H1 (cell line): Measurements from ENCODE around the gene SLC23A2. TPM values are rescaled to one million over a fixed set of nuclear protein-coding genes. Genes with fewer than 3 reads are reported as not detected.

Source experiments
- CTCF ChIA-PET: fragments of 300-600 bp; sonication (Branson Sonifier 250); formaldehyde crosslinking; loops from one replicate; lab custom pipeline; 2021; ENCODE audit not compliant: partially characterized antibody; lab: Charles Lee
- POLR2A ChIA-PET: fragments of 300-600 bp; sonication (Branson Sonifier 250); formaldehyde crosslinking; loops from one replicate; lab custom pipeline; 2021; ENCODE audit warnings: inconsistent platforms; ENCODE audit not compliant: partially characterized antibody; lab: Charles Lee
- DNase-seq, 2 experiments: peaks; one replicate each; pipeline versions ENCODE4 v3.0.0 to v3.0.0-alpha.2; 2010 to 2022; ENCODE audit warnings: low spot score in 2 of 2, low read depth in 1 of 2, mixed read lengths in 1 of 2
- FAIRE-seq: peaks from 2 replicates; lab custom pipeline; 2011; peaks lifted over from hg19 to GRCh38; lab: Jason Lieb, UNC
- H2AFZ ChIP-seq: 2 replicates; pipeline ENCODE4 v1.8.1; 2012; ENCODE audit warnings: low read length, inconsistent platforms
- H2AK5ac ChIP-seq: 2 replicates; pipeline ENCODE4 v1.6.1; 2013; ENCODE audit warnings: low read depth, low read length
- H2BK120ac ChIP-seq: replicated peaks from 2 replicates; pipeline ENCODE3; 2013; ENCODE audit warnings: low read depth, low read length, inconsistent platforms
- H2BK12ac ChIP-seq: 2 replicates; pipeline ENCODE4 v1.6.1; 2013; ENCODE audit warnings: low read depth, low read length
- H2BK15ac ChIP-seq: 2 replicates; pipeline ENCODE4 v1.6.1; 2013; ENCODE audit warnings: low read length
- H2BK20ac ChIP-seq: 2 replicates; pipeline ENCODE4 v1.6.1; 2013; ENCODE audit warnings: low read length
- H2BK5ac ChIP-seq: 2 replicates; pipeline ENCODE4 v1.6.1; 2013; ENCODE audit warnings: low read depth, low read length
- H3K14ac ChIP-seq: 2 replicates; pipeline ENCODE4 v1.6.1; 2013; ENCODE audit warnings: inconsistent platforms; ENCODE audit not compliant: insufficient read length
- H3K18ac ChIP-seq: 2 replicates; pipeline ENCODE4 v1.6.1; 2013; ENCODE audit warnings: low read length; ENCODE audit errors: extremely low read depth
- H3K23ac ChIP-seq: 2 replicates; pipeline ENCODE4 v1.6.1; 2013; ENCODE audit warnings: inconsistent platforms; ENCODE audit not compliant: insufficient read length
- H3K23me2 ChIP-seq: 2 replicates; pipeline ENCODE4 v1.6.1; 2013; ENCODE audit warnings: low read depth, low read length
- H3K27ac ChIP-seq: 2 replicates; pipeline ENCODE4 v1.6.1; 2011; ENCODE audit warnings: low read depth, low read length, inconsistent platforms
- H3K27me3 ChIP-seq, 4 experiments: replicated peaks in 1 of 4; 1 replicate in 1 of 4; 2 replicates in 3 of 4; pipeline versions ENCODE4 v1.6.1 to v1.8.1; 2011 to 2013; ENCODE audit warnings: low read length in 3 of 4, mild to moderate bottlenecking in 3 of 4, inconsistent platforms in 2 of 4, mixed read lengths in 2 of 4, moderate library complexity in 1 of 4; ENCODE audit not compliant: control insufficient read depth in 3 of 4, insufficient read depth in 3 of 4; ENCODE audit errors: extremely low read depth in 1 of 4
- H3K36me3 ChIP-seq, 4 experiments: 2 replicates each; pipeline versions ENCODE4 v1.6.1 to v1.8.1; 2011 to 2013; ENCODE audit warnings: mild to moderate bottlenecking in 4 of 4, low read length in 3 of 4, moderate library complexity in 2 of 4, control low read depth in 1 of 4, inconsistent platforms in 1 of 4; ENCODE audit not compliant: insufficient read depth in 4 of 4, control insufficient read depth in 2 of 4
- H3K4ac ChIP-seq: replicated peaks from 2 replicates; pipeline ENCODE3; 2013; ENCODE audit warnings: low read length, low read depth, mixed read lengths, inconsistent platforms; ENCODE audit not compliant: insufficient read length
- H3K4me1 ChIP-seq, 4 experiments: replicated peaks in 1 of 4; 1 replicate in 1 of 4; 2 replicates in 3 of 4; pipeline versions ENCODE4 v1.6.1 to v1.8.1; 2011 to 2013; ENCODE audit warnings: low read length in 3 of 4, inconsistent platforms in 2 of 4, mixed read lengths in 1 of 4; ENCODE audit not compliant: insufficient read depth in 4 of 4, control insufficient read depth in 3 of 4
- H3K4me2 ChIP-seq, 2 experiments: 2 replicates each; pipeline versions ENCODE4 v1.6.1 to v1.8.1; 2011 to 2013; ENCODE audit warnings: low read depth in 2 of 2, low read length in 2 of 2, control low read depth in 1 of 2, inconsistent platforms in 1 of 2, mild to moderate bottlenecking in 1 of 2; ENCODE audit not compliant: insufficient read depth in 1 of 2
- H3K4me3 ChIP-seq, 4 experiments: fragments of 200-600, 300-600 bp in 1 of 4; sonication (generic), shearing (Covaris generic), sonication (Bioruptor Twin) in 1 of 4; 2 replicates each; pipeline versions ENCODE4 v1.5.1 to v1.8.1; 2011 to 2016; ENCODE audit warnings: low read length in 4 of 4, low read depth in 3 of 4, control low read depth in 2 of 4, inconsistent platforms in 2 of 4, mild to moderate bottlenecking in 2 of 4, mixed read lengths in 1 of 4, moderate library complexity in 1 of 4; ENCODE audit not compliant: insufficient read depth in 2 of 4; ENCODE audit errors: extremely low read depth in 1 of 4
- H3K56ac ChIP-seq: replicated peaks from 2 replicates; pipeline ENCODE3; 2013; ENCODE audit warnings: low read depth, mild to moderate bottlenecking, mixed read lengths, low read length, inconsistent platforms; ENCODE audit not compliant: insufficient read length
- H3K79me1 ChIP-seq: 2 replicates; pipeline ENCODE4 v1.6.1; 2013; ENCODE audit warnings: low read depth, low read length, control low read depth
- H3K79me2 ChIP-seq, 2 experiments: 2 replicates each; pipeline versions ENCODE4 v1.6.1 to v1.8.1; 2012 to 2013; ENCODE audit warnings: low read length in 2 of 2, mild to moderate bottlenecking in 2 of 2, inconsistent platforms in 1 of 2; ENCODE audit not compliant: insufficient read depth in 2 of 2, control insufficient read depth in 1 of 2
- H3K9ac ChIP-seq, 4 experiments: replicated peaks in 1 of 4; 1 replicate in 1 of 4; 2 replicates in 3 of 4; pipeline versions ENCODE4 v1.6.1 to v1.8.1; 2011 to 2013; ENCODE audit warnings: low read depth in 3 of 4, low read length in 3 of 4, control low read depth in 2 of 4, mild to moderate bottlenecking in 2 of 4, moderate library complexity in 2 of 4, inconsistent platforms in 1 of 4; ENCODE audit errors: extremely low read depth in 1 of 4
- H3K9me3 ChIP-seq, 2 experiments: 2 replicates each; pipeline versions ENCODE4 v1.6.1 to v1.8.1; 2012 to 2013; ENCODE audit warnings: mild to moderate bottlenecking in 2 of 2, moderate library complexity in 2 of 2, control low read depth in 1 of 2, inconsistent platforms in 1 of 2, low read depth in 1 of 2, low read length in 1 of 2, mixed read lengths in 1 of 2; ENCODE audit not compliant: insufficient read depth in 2 of 2
- H4K20me1 ChIP-seq, 2 experiments: replicated peaks in 1 of 2; 2 replicates each; pipeline versions ENCODE3 to v1.8.1; 2011 to 2013; ENCODE audit warnings: inconsistent platforms in 2 of 2, low read length in 2 of 2, mild to moderate bottlenecking in 1 of 2; ENCODE audit not compliant: insufficient read depth in 2 of 2, control insufficient read depth in 1 of 2
- H4K5ac ChIP-seq: 2 replicates; pipeline ENCODE4 v1.6.1; 2013; ENCODE audit warnings: low read length, low read depth, mixed read lengths, inconsistent platforms; ENCODE audit not compliant: insufficient read length
- H4K8ac ChIP-seq: 2 replicates; pipeline ENCODE4 v1.8.0; 2013; ENCODE audit warnings: mild to moderate bottlenecking, moderate library complexity, low read length, inconsistent platforms; ENCODE audit not compliant: insufficient read depth; ENCODE audit errors: extremely low read depth
- H4K91ac ChIP-seq: replicated peaks from 2 replicates; pipeline ENCODE3; 2013; ENCODE audit warnings: low read length, mixed read lengths, inconsistent platforms; ENCODE audit not compliant: insufficient read length
- BCL11A ChIP-seq, 2 experiments: IDR thresholded peaks; one replicate each; pipeline ENCODE4 v1.6.1; 2011; ENCODE audit warnings: low read depth in 2 of 2, low read length in 2 of 2, mild to moderate bottlenecking in 2 of 2
- CBX5 ChIP-seq: fragments of 300-800, 300-1000 bp; sonication (generic); IDR thresholded peaks from 2 replicates; pipeline ENCODE4 v1.7.1; 2016; ENCODE audit warnings: antibody characterized with exemption, low read length, low read depth
- CTBP2 ChIP-seq: IDR thresholded peaks from 2 replicates; pipeline ENCODE4 v1.7.0; 2011; ENCODE audit warnings: borderline replicate concordance, mild to moderate bottlenecking, moderate library complexity, mixed read lengths, low read length; ENCODE audit not compliant: insufficient read depth, insufficient read length
- EP300 ChIP-seq, 2 experiments: IDR thresholded peaks; 1 replicate in 1 of 2; 2 replicates in 1 of 2; pipeline ENCODE4 v1.6.1; 2011 to 2012; ENCODE audit warnings: low read depth in 2 of 2, low read length in 2 of 2, mild to moderate bottlenecking in 2 of 2, borderline replicate concordance in 1 of 2, inconsistent platforms in 1 of 2, moderate library complexity in 1 of 2
- FOSL1 ChIP-seq: IDR thresholded peaks from 2 replicates; pipeline ENCODE4 v1.6.1; 2011; ENCODE audit warnings: mild to moderate bottlenecking, low read depth, low read length, moderate library complexity; ENCODE audit not compliant: insufficient read depth
- HDAC6 ChIP-seq: IDR thresholded peaks from one replicate; pipeline ENCODE4 v1.7.1; 2012; ENCODE audit warnings: low read depth, mild to moderate bottlenecking, inconsistent platforms, low read length, moderate library complexity
- KDM1A ChIP-seq: fragments of 200-600, 300-600 bp; sonication (generic); IDR thresholded peaks from 2 replicates; pipeline ENCODE4 v1.7.1; 2016; ENCODE audit warnings: mild to moderate bottlenecking, low read length, borderline replicate concordance
- MAFK ChIP-seq: IDR thresholded peaks from 2 replicates; pipeline ENCODE4 v1.6.1; 2012; ENCODE audit warnings: low read depth, mild to moderate bottlenecking, improper control_type of control experiment, low read length
- POLR2AphosphoS5 ChIP-seq: IDR thresholded peaks from 2 replicates; pipeline ENCODE4 v1.6.1; 2011; ENCODE audit warnings: low read depth, low read length
- TAF1 ChIP-seq: IDR thresholded peaks from 2 replicates; pipeline ENCODE4 v1.6.1; 2011; ENCODE audit warnings: mild to moderate bottlenecking, low read depth, low read length
- TBP ChIP-seq: IDR thresholded peaks from 2 replicates; pipeline ENCODE4 v1.6.1; 2011; ENCODE audit warnings: low read depth, low read length, improper control_type of control experiment
- TEAD4 ChIP-seq: IDR thresholded peaks from 2 replicates; pipeline ENCODE4 v1.6.1; 2012; ENCODE audit warnings: low read depth, low read length, inconsistent platforms, mixed read lengths
- WGBS, 2 experiments: shearing (Covaris generic) in 1 of 2; methylation state at CpG; one replicate each; pipeline versions ENCODE4 v1.1.6 to v1.1.7; 2013 to 2015; ENCODE audit warnings: low lambda C conversion rate in 2 of 2, mixed read lengths in 2 of 2, inconsistent platforms in 1 of 2, low coverage in 1 of 2, missing lambda C conversion rate in 1 of 2; ENCODE audit not compliant: insufficient replicate concordance in 2 of 2, insufficient coverage in 1 of 2, insufficient read length in 1 of 2; ENCODE audit errors: extremely low coverage in 1 of 2, missing lambda C conversion rate in 1 of 2; 5-methylcytosine and 5-hydroxymethylcytosine counted together
- polyA plus RNA-seq, 7 experiments: library from polyadenylated mRNA; depleted of rRNA in 3 of 7; stranded (reverse) in 5 of 7; unstranded in 2 of 7; fragments of >200 nt in 5 of 7; fragments of 200-250 nt in 2 of 7; gene quantifications; 1 replicate in 5 of 7; 2 replicates in 1 of 7; 4 replicates in 1 of 7; pipeline versions ENCODE4 v1.2.1 to v1.2.3, GENCODE V29; 2011 to 2013; ENCODE audit warnings: missing spikeins in 2 of 7, mixed read lengths in 2 of 7
- total RNA-seq: library from RNA; stranded (reverse); fragmentation: NEBNext Ultra II Directional; extraction: Animal tissue kit (Norgen Biotek cat#: 25700); gene quantifications from 2 replicates; pipeline ENCODE4 v1.2.1, GENCODE V29; 2021

The SLC23A2 gene
- total and polyA plus RNA-seq, 2 of the 8 experiments (the other 6 are each of a cell fraction or from before 2014, with no cell fraction given) = 17.0 to 18.6 TPM

- FAIRE-seq = no peak
- TF ChIP-seq EP300 (IDR thresholded peaks at IDR 0.05; ENCODE audit: borderline replicate concordance in 1 of 2, low read depth in 2 of 2, low read length in 2 of 2) = no peak
- no peak for TF ChIP-seq CTBP2
- no peak for TF ChIP-seq TBP
- no peak for TF ChIP-seq CBX5
- TF ChIP-seq BCL11A (IDR thresholded peaks at IDR 0.05; ENCODE audit: low read depth in 2 of 2, low read length in 2 of 2) = no peak
- no peak for TF ChIP-seq FOSL1
- TF ChIP-seq TEAD4 = no peak
- no peak for TF ChIP-seq POLR2AphosphoS5
- no peak for TF ChIP-seq MAFK
- no peak for TF ChIP-seq KDM1A
- no peak for TF ChIP-seq HDAC6
- TF ChIP-seq TAF1 = no peak
Measured at GRCh38 chr20:4853757-4854560, 147.4 kb downstream of the SLC23A2 start.

More at GRCh38 chr20:4853757-4854560, 147.4 kb downstream of the SLC23A2 start:
- Histone ChIP-seq H2AK5ac (no peak overlapping the region), H3K79me2 (no peaks in the 10 kb centered on the region), H3K18ac (no peak overlapping the region), H3K23ac (no peak overlapping the region), H2BK12ac (no peak overlapping the region), H3K14ac (no peak overlapping the region), H3K9ac (no peak overlapping the region), H2AFZ (no peak overlapping the region), H3K27me3 (no peaks in the 10 kb centered on the region), H3K79me1 (no peaks in the 10 kb centered on the region), H2BK20ac (no peak overlapping the region), H4K8ac (no peak overlapping the region), H3K4ac (no peak overlapping the region), H3K56ac (no peak overlapping the region), H2BK5ac (no peak overlapping the region), H3K9me3 (no peaks in the 10 kb centered on the region), H2BK15ac (no peak overlapping the region), H3K4me2 (no peak overlapping the region), H4K5ac (no peak overlapping the region), H4K91ac (no peak overlapping the region), H3K36me3 (peaks cover 0 to 9% (median 0%) of the 10 kb centered on the region in 4 experiments; a peak in 4 of 8 replicates), H3K4me1 (no peaks in the 10 kb centered on the region), H2BK120ac (no peak overlapping the region), H3K23me2 (no peaks in the 10 kb centered on the region; the same call in 1 of the 2 replicates), H3K27ac (no peak overlapping the region), H4K20me1 (no peaks in the 10 kb centered on the region), H3K4me3 (no peak overlapping the region)
- CTCF ChIA-PET = no interaction called here
- 92% methylated on average over 9 of the region's 9 CpGs; no CpG with 5 or more reads in 1 of the 2 experiments for WGBS, 2 experiments
- POLR2A ChIA-PET = interaction anchor here (0.7 kb wide), 1 partner anchor 189 kb away, joined by 3 read pairs; no protein-coding TSS in a partner anchor
- DNase-seq = no peak
